MM.1S (cell line): ENCODE results near the gene ERVK3-1.

ENCODE experiments used
- EZH2phosphoT487 ChIP-seq: fragments of 300-600 bp; sonication (generic); IDR thresholded peaks from 2 replicates; pipeline ENCODE4 v1.6.1; 2018; ENCODE audit warnings: antibody characterized with exemption, low read length
- TF ChIP-seq, protein P1 (sequence below): fragments of 300-600 bp; sonication (generic); IDR thresholded peaks from 2 replicates; pipeline ENCODE4 v1.5.1; 2016; ENCODE audit warnings: antibody characterized with exemption, low read length, mixed read lengths

DNA sequence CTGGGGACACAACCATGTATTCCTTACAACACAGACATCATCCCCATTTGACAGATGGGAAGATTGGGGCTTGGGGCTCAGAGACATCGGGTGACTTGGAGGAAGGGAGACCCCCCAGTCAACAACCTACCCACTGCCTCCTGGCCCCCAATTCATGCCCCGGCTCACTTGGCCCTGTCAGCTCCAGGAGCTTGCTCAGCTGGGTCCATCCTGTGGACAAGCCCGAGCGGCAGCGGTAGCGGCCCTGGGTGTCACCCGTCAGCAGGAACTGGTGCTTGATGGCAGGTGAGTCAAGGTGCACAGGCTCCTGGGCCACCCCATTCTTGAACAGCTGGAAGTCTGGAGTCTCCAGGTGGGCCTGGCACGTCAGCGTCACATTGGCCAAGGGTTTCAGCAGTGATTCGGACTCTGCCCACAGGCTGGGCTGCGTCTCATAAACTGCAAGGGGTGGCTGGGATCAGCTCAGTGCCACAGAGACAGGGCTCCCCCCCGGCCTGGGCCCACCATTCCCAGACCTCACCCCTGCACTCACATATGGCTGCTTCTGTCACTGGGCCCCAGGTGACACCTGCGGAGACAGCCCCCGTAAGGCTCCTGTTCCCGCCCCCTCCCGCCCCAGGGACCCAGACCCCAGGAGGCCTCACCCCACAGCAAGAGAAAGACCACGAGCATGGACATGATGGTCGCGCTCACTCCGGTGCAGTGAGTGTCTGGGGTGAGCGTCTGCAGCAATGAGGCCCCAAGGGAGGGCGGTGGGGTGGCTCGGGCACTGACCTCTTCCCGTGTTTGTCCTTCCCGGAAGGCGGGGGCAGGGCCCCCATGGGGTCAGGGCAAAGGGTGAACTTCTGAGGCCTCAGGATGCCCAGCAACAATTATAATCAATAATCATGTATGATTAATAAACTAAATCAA, 47.8 kb downstream of the ERVK3-1 start, which contains the start of gene A1BG:
- TF ChIP-seq, protein P1, sequence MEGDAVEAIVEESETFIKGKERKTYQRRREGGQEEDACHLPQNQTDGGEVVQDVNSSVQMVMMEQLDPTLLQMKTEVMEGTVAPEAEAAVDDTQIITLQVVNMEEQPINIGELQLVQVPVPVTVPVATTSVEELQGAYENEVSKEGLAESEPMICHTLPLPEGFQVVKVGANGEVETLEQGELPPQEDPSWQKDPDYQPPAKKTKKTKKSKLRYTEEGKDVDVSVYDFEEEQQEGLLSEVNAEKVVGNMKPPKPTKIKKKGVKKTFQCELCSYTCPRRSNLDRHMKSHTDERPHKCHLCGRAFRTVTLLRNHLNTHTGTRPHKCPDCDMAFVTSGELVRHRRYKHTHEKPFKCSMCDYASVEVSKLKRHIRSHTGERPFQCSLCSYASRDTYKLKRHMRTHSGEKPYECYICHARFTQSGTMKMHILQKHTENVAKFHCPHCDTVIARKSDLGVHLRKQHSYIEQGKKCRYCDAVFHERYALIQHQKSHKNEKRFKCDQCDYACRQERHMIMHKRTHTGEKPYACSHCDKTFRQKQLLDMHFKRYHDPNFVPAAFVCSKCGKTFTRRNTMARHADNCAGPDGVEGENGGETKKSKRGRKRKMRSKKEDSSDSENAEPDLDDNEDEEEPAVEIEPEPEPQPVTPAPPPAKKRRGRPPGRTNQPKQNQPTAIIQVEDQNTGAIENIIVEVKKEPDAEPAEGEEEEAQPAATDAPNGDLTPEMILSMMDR: no peak
- no peak for TF ChIP-seq EZH2phosphoT487
